ENCODE data around the gene SLK. TPM values are rescaled to one million over a fixed set of nuclear protein-coding genes. Genes with fewer than 3 reads are reported as not detected.

Gene SLK
- total and polyA plus RNA-seq, 2 of the 13 experiments (the other 11 are each of a cell fraction or from before 2014, with no cell fraction given): 3.4 to 22.8 TPM

DNA sequence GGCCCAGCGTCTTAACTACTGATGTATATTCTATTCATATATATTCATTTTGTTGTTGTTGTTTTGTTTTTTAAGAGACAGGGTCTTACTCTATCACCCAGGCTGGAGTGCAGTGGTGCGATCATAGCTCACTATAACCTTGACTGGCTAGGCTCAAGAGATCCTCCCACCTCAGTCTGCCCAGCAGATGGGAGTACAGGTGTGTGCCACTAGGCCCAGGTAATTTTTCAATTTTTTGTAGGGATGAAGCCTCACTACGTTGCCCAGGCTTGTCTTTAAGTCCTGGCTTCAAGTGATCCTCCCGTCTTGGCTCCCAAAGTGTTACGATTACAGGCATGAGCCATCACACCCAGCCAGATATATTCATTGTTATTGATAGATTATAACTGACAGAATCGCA, 36.1 kb upstream of the SLK start:
- Histone ChIP-seq H3K27ac (ENCODE audit: extremely low read length, insufficient read depth, low read length) (no peak overlapping the region), H3K9me3 (ENCODE audit: low read length) (no peaks in the 10 kb centered on the region), H3K9ac (ENCODE audit: insufficient read depth, low read depth, low read length) (no peak overlapping the region), H2AFZ (ENCODE audit: low read length) (no peak overlapping the region), H4K20me1 (ENCODE audit: insufficient read depth, low read length) (no peaks in the 10 kb centered on the region), H3K4me1 (ENCODE audit: insufficient read depth, low read length) (peaks cover 13% of the 10 kb centered on the region), H3K4me3 (replicated peaks in 1 of 3; ENCODE audit: insufficient read depth in 1 of 3, low read depth in 2 of 3, low read length in 3 of 3) (no peak overlapping the region), H3K79me2 (ENCODE audit: insufficient read depth, low read length) (no peaks in the 10 kb centered on the region), H3K36me3 (replicated peaks in 1 of 2; ENCODE audit: control insufficient read depth in 1 of 2, insufficient read depth in 2 of 2, low read length in 2 of 2) (no peaks in the 10 kb centered on the region), H3K4me2 (ENCODE audit: low read depth, low read length) (no peak overlapping the region), H3K27me3 (ENCODE audit: control insufficient read depth in 1 of 2, insufficient read depth in 2 of 2, low read length in 2 of 2) (no peaks in the 10 kb centered on the region; a peak in 1 of 5 replicates)
- intact Hi-C loops (cut with micrococcal nuclease; ENCODE audit: unreplicated experiment): no loop called here
- DNase-seq (ENCODE audit: low spot score) (no peak), ATAC-seq (no peak), FAIRE-seq (no peak)
- TF ChIP-seq CREB1 (IDR thresholded peaks at IDR 0.05) (no peak), CREB1 (CRISPR knock-in tag; IDR thresholded peaks at IDR 0.05) (no peak), YEATS2 (CRISPR knock-in tag; IDR thresholded peaks at IDR 0.05; ENCODE audit: borderline replicate concordance) (no peak), ZNF337 (CRISPR knock-in tag; IDR thresholded peaks at IDR 0.05; ENCODE audit: borderline replicate concordance, low read depth) (no peak), RFXAP (CRISPR knock-in tag; IDR thresholded peaks at IDR 0.05; ENCODE audit: borderline replicate concordance) (no peak), HOXA5 (CRISPR knock-in tag; IDR thresholded peaks at IDR 0.05) (no peak), ZNF180 (CRISPR knock-in tag; IDR thresholded peaks at IDR 0.05; ENCODE audit: borderline replicate concordance, low read depth) (no peak), SIX1 (CRISPR knock-in tag; IDR thresholded peaks at IDR 0.05; ENCODE audit: borderline replicate concordance) (no peak), TGIF2 (CRISPR knock-in tag; IDR thresholded peaks at IDR 0.05) (no peak), RXRB (CRISPR knock-in tag; IDR thresholded peaks at IDR 0.05; ENCODE audit: borderline replicate concordance) (no peak), MEIS2 (CRISPR knock-in tag; IDR thresholded peaks at IDR 0.05) (no peak), ZKSCAN1 (IDR thresholded peaks at IDR 0.05; ENCODE audit: low read length) (no peak), ZC3H13 (CRISPR knock-in tag; IDR thresholded peaks at IDR 0.05) (no peak)
- TF ChIP-seq, protein P1, sequence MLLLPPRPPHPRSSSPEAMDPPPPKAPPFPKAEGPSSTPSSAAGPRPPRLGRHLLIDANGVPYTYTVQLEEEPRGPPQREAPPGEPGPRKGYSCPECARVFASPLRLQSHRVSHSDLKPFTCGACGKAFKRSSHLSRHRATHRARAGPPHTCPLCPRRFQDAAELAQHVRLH (CRISPR knock-in tag; IDR thresholded peaks at IDR 0.05; ENCODE audit: borderline replicate concordance, low read depth): no peak
- TF ChIP-seq, protein P2, sequence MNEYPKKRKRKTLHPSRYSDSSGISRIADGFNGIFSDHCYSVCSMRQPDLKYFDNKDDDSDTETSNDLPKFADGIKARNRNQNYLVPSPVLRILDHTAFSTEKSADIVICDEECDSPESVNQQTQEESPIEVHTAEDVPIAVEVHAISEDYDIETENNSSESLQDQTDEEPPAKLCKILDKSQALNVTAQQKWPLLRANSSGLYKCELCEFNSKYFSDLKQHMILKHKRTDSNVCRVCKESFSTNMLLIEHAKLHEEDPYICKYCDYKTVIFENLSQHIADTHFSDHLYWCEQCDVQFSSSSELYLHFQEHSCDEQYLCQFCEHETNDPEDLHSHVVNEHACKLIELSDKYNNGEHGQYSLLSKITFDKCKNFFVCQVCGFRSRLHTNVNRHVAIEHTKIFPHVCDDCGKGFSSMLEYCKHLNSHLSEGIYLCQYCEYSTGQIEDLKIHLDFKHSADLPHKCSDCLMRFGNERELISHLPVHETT (CRISPR knock-in tag; conservative IDR thresholded peaks at IDR 0.05): no peak
- TF ChIP-seq, protein P3, sequence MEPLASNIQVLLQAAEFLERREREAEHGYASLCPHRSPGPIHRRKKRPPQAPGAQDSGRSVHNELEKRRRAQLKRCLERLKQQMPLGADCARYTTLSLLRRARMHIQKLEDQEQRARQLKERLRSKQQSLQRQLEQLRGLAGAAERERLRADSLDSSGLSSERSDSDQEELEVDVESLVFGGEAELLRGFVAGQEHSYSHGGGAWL (CRISPR knock-in tag; IDR thresholded peaks at IDR 0.05): no peak
- CTCF ChIA-PET (ENCODE audit: low intra/inter-chr PET ratio, low total read pairs): no interaction called here
- in situ Hi-C loops (cut with HindIII; ENCODE audit: extremely low pct_ligation_motif_present, low pct_unique_long_range_greater_than_20kb): no loop called here
- 68% methylated on average over 6 of the region's 6 CpGs for WGBS (ENCODE audit: low lambda C conversion rate)
- BruUV-seq (replicated peaks): no TSS peak
- POLR2A ChIA-PET: no interaction called here

All from HepG2 (cell line).